Measurements from ENCODE around the gene LIPI. TPM values are rescaled to one million over a fixed set of nuclear protein-coding genes. Genes with fewer than 3 reads are reported as not detected.

LIPI gene
- total RNA-seq, 4 donors from 2014 or later, result not detected

DNA sequence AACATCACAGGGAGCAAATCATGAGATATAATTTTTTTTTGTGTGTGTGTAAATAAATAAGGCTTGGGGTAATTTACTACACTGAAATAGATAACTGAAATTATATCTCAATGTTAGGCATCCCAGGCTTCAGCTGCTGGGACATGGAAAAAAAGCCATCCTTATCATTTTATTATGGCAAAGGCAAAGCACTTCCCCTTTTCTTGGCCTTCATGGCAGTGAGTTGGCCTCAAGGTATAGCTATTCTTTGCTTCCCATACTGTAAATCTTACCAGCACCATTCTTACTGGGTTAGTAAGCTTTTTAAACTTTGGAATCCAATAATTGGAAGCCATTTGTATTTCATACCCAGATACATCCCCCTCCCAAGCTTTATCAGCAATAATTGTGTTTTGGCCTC lies 34.2 kb upstream of the LIPI start:
- H3K4me3 ChIP-seq (ENCODE audit: low read depth, poor library complexity, severe bottlenecking), result no peak overlapping the region
- intact Hi-C loops (cut with DNase I; ENCODE audit: low total_unique reads), result loop anchor here (10.0 kb wide), 1 partner anchor 1350 kb away; no protein-coding TSS in a partner anchor
- no peak for TF ChIP-seq POLR2A (IDR thresholded peaks at IDR 0.05)
- TF ChIP-seq, protein P1, sequence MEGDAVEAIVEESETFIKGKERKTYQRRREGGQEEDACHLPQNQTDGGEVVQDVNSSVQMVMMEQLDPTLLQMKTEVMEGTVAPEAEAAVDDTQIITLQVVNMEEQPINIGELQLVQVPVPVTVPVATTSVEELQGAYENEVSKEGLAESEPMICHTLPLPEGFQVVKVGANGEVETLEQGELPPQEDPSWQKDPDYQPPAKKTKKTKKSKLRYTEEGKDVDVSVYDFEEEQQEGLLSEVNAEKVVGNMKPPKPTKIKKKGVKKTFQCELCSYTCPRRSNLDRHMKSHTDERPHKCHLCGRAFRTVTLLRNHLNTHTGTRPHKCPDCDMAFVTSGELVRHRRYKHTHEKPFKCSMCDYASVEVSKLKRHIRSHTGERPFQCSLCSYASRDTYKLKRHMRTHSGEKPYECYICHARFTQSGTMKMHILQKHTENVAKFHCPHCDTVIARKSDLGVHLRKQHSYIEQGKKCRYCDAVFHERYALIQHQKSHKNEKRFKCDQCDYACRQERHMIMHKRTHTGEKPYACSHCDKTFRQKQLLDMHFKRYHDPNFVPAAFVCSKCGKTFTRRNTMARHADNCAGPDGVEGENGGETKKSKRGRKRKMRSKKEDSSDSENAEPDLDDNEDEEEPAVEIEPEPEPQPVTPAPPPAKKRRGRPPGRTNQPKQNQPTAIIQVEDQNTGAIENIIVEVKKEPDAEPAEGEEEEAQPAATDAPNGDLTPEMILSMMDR (IDR thresholded peaks at IDR 0.05), result no peak
- DNase-seq (ENCODE audit: low spot score in 2 of 2), result no peak

DNA sequence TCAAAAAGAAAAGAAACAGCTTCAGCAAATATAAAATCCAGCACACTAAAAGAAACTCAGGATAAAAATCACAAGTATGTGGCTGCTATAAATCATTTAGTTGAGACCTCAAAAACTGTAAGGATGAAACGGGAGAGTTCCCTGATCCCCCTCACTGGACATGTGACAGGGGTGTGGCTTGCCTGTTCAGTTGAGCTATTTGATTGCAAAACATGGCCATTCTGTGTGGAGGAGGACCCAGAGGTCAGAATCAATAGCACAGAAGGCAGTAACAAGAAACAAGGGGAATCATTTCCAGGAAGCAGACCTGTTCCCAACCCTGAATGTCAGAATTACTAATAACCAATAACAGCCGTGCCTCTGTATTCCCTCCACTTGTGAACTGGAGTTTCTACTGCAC lies 33.1 kb upstream of the LIPI start:
- DNase-seq (ENCODE audit: low spot score in 2 of 2), result no peak
- intact Hi-C loops (cut with DNase I; ENCODE audit: low total_unique reads), result loop anchor here (10.0 kb wide), 1 partner anchor 1351 kb away; no protein-coding TSS in a partner anchor
- TF ChIP-seq, protein P1 (IDR thresholded peaks at IDR 0.05), result no peak
- TF ChIP-seq POLR2A (IDR thresholded peaks at IDR 0.05), result no peak
- WGBS, 2 donors, result 27% methylated on average over 2 of the region's 2 CpGs
- no peak overlapping the region for H3K4me3 ChIP-seq (ENCODE audit: low read depth, poor library complexity, severe bottlenecking)

DNA sequence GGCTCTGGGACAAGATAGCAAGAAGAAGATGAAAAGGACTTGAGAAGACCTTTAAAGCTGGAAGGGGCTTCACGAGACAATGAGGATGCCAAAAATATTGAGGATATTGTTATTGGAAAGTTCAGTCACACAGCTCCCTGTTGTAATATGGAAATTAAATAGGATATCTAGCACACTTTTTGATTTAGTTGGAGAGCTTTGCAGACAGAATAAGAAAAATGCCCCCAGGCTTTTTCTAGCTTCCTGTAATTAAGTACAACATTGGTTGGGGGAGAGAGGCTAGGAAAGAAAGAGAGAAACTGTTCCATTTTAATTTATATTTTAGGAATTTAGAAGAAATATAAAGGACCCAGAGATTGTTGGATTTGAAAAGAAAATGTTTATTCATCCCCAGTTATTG lies 32.7 kb upstream of the LIPI start:
- TF ChIP-seq, protein P1 (IDR thresholded peaks at IDR 0.05), result no peak
- TF ChIP-seq POLR2A (IDR thresholded peaks at IDR 0.05), result no peak
- no peak overlapping the region for H3K4me3 ChIP-seq (ENCODE audit: low read depth, poor library complexity, severe bottlenecking)
- WGBS, 2 donors, result 12 to 44% methylated on average over 1 of the region's 1 CpG
- intact Hi-C loops (cut with DNase I; ENCODE audit: low total_unique reads), result loop anchor here (10.0 kb wide), 1 partner anchor 1351 kb away; no protein-coding TSS in a partner anchor
- DNase-seq (ENCODE audit: low spot score in 2 of 2), result no peak

DNA sequence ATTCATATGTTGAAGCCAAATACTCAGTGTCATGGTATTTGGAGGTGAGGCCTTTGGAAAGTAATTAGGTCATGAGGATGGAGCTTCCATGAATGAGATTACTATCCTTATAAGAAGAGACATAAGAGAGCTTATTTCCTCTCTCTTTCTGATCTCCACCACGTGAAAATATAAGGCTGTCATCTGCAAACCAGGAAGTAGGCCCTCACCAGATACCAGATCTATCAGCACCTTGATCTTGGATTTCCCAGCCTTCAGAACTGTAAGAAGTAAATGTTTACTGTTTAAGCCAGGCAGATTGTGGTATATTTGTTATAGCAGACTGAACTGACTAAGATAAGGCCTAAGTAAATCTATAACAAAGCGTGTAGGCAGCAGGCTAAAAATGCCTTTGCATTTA lies 30.5 kb upstream of the LIPI start:
- no peak for DNase-seq (ENCODE audit: low spot score in 2 of 2)
- H3K4me3 ChIP-seq (ENCODE audit: low read depth, poor library complexity, severe bottlenecking), result no peak overlapping the region
- WGBS, 2 donors, result 44 to 45% methylated on average over 2 of the region's 2 CpGs
- intact Hi-C loops (cut with DNase I; ENCODE audit: low total_unique reads), result loop anchor here (10.0 kb wide), 1 partner anchor 1354 kb away; no protein-coding TSS in a partner anchor
- no peak for TF ChIP-seq POLR2A (IDR thresholded peaks at IDR 0.05)
- TF ChIP-seq, protein P1 (IDR thresholded peaks at IDR 0.05), result no peak

DNA sequence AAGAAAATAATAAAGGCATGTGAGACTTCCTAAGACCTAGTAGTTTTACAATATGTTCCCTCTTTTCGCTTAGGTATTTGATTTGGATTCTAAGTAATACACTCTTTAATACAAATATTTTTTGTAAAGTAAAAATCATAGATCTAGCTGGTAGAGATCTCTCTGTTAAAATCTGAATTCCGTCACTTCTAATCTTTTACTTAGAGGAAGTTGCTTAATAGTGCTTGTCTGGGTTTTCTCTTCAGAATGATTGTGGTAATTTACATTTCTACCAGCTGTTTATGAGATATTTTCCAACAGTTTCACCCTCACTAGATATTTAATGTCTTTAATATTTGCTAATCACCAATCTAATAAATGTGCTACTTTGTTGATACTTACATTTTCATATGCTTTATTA lies 28.5 kb upstream of the LIPI start:
- TF ChIP-seq, protein P1 (IDR thresholded peaks at IDR 0.05), result no peak
- TF ChIP-seq POLR2A (IDR thresholded peaks at IDR 0.05), result no peak
- 84% methylated on average over 2 of the region's 2 CpGs for WGBS, 2 donors
- intact Hi-C loops (cut with DNase I; ENCODE audit: low total_unique reads), result no loop called here
- DNase-seq (ENCODE audit: low spot score in 2 of 2), result no peak
- no peak overlapping the region for H3K4me3 ChIP-seq (ENCODE audit: low read depth, poor library complexity, severe bottlenecking)

DNA sequence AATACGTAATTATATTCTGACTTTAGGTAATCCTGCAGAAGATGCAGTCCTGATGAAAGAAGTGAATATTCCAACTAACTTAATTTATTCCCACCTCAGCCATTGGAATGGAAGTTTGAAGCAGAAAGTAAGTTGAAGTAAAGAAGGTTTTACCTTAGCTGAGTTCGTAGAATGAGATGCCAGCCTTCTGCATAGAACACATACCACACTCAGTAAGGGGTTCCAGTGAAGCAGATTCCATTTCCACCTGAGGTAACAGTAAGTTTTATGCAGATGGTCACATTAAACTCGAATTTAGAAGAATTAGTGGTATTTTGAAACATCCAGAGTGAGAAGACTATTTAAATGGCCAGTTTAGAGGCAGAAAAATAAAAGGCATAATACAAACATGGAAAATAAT lies 25.4 kb upstream of the LIPI start:
- TF ChIP-seq POLR2A (IDR thresholded peaks at IDR 0.05), result no peak
- TF ChIP-seq, protein P1 (IDR thresholded peaks at IDR 0.05), result no peak
- intact Hi-C loops (cut with DNase I; ENCODE audit: low total_unique reads), result no loop called here
- no peak overlapping the region for H3K4me3 ChIP-seq (ENCODE audit: low read depth, poor library complexity, severe bottlenecking)
- WGBS, 2 donors, result 53 to 57% methylated on average over 3 of the region's 3 CpGs
- no peak for DNase-seq (ENCODE audit: low spot score in 2 of 2)
